Anterior cingulate cortex (tissue), 58 donors: ENCODE data around the gene BLID.

Experiments used
- DNase-seq, 58 donors: peaks; one replicate each; lab custom pipeline; 2025; lab: John Stamatoyannopoulos, UW

Gene BLID

GRCh38 chr11:122108192-122108799, 7.7 kb downstream of the BLID start:
- DNase-seq = peak in 14 of 58 donors; percentile 11 to 68 (median 36)

- no peak for DNase-seq
Observed at GRCh38 chr11:122107566-122107965, 8.4 kb downstream of the BLID start.

- no peak for DNase-seq
Observed at GRCh38 chr11:122107045-122107444, 9.0 kb downstream of the BLID start.

- peak in 33 of 58 donors; percentile 10 to 67 (median 43) for DNase-seq
Observed at GRCh38 chr11:122105044-122105758, 10.8 kb downstream of the BLID start.

GRCh38 chr11:122104341-122104740, 11.7 kb downstream of the BLID start:
- no peak for DNase-seq

GRCh38 chr11:122103726-122104125, 12.3 kb downstream of the BLID start:
- DNase-seq = no peak

GRCh38 chr11:122103321-122103720, 12.7 kb downstream of the BLID start:
- no peak for DNase-seq

- no peak for DNase-seq
Observed at GRCh38 chr11:122102426-122102825, 13.6 kb downstream of the BLID start.

GRCh38 chr11:122101625-122102291, 14.3 kb downstream of the BLID start:
- DNase-seq = peak in 57 of 58 donors; percentile 40 to 92 (median 79)

GRCh38 chr11:122100756-122101080, 15.3 kb downstream of the BLID start:
- peak in 41 of 58 donors; percentile 28 to 73 (median 56) for DNase-seq

- peak in 41 of 58 donors; percentile 18 to 71 (median 53) for DNase-seq
Observed at GRCh38 chr11:122100037-122100755, 15.8 kb downstream of the BLID start.

- peak in 3 of 58 donors; percentile 11 to 24 (median 16) for DNase-seq
Observed at GRCh38 chr11:122099374-122100036, 16.5 kb downstream of the BLID start.

GRCh38 chr11:122098261-122098980, 17.6 kb downstream of the BLID start:
- no peak for DNase-seq

GRCh38 chr11:122097419-122098001, 18.5 kb downstream of the BLID start:
- peak in 18 of 58 donors; percentile 10 to 68 (median 30) for DNase-seq

- DNase-seq = no peak
Observed at GRCh38 chr11:122096272-122097112, 19.5 kb downstream of the BLID start.

GRCh38 chr11:122095681-122096262, 20.2 kb downstream of the BLID start:
- no peak for DNase-seq

GRCh38 chr11:122094836-122095235, 21.2 kb downstream of the BLID start:
- DNase-seq = no peak

- DNase-seq = no peak
Observed at GRCh38 chr11:122093731-122094275, 22.2 kb downstream of the BLID start.
